T-helper 9 cell (primary cell): ENCODE results near the gene KIAA1586.
"Not testable (repeated sequence)": the region's sequence is repeated elsewhere in the genome, so short reads cannot be mapped to it uniquely, and the experiment has no call there.

ENCODE experiments used
- DNase-seq: peaks from one replicate; pipeline ENCODE4 v3.0.0-alpha.2; 2020
- total RNA-seq, 2 donors: gene quantifications; one replicate each; lab custom pipeline; 2026; lab: John Stamatoyannopoulos, UW

KIAA1586 gene, protein sequence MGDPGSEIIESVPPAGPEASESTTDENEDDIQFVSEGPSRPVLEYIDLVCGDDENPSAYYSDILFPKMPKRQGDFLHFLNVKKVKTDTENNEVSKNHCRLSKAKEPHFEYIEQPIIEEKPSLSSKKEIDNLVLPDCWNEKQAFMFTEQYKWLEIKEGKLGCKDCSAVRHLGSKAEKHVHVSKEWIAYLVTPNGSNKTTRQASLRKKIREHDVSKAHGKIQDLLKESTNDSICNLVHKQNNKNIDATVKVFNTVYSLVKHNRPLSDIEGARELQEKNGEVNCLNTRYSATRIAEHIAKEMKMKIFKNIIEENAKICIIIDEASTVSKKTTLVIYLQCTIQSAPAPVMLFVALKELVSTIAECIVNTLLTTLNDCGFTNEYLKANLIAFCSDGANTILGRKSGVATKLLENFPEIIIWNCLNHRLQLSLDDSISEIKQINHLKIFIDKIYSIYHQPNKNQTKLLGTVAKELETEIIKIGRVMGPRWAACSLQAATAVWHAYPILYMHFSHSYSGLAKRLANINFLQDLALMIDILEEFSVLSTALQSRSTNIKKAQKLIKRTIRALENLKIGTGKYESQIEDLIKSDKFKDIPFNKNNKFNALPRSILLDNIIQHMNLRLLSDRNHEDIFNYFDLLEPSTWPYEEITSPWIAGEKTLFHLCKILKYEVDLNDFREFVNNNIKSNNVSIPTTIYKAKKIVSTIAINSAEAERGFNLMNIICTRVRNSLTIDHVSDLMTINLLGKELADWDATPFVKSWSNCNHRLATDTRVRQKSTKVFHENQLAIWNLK
- total RNA-seq, result 15.2 to 17.5 reads per million in 2 donors

DNA sequence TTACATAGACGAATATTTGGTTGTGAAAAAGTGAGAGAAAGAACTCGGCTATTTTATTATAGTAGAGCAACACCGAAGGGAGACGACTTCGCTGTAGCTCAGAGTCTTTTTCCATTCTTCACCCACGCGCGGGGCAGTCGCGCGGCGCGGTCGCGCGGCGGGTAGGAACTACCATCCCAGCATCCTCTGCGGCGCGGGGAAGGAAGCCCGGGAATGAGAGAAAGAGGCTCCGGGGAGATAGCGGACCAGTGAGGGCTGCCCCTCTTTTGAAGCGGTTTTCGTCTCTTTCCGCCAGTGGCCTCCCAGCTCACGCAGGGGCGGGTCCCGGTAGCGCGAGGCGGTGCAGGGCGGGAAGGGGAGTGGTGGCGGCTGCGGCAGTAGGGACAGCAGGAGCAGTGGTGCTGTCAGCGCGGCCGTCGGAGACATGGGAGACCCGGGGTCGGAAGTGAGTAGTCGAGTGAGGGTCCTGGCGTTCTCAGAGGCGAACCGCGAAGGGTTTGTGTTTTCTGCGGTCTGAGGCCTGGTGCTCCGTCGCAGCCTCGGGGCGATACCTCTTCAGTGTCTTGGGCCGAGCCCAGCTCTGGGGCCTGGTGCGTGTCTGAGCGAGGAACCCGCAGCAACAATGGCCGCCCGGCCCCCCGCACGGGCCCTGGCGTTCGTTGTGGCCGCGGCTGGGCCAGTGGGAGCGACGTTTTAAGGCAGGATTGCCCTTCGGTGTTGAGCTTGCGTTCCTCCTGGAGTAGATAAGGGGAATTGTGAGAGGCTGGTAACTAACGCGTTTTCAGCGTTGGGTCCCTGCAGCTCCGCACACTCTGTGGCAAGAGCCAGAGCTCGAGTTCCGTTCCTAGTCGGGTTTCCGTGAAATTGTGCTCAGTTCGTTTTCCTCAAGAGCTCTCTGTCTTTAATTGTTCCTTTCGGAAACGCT, at the start of gene KIAA1586:
Gene KIAA1586 (plus strand): TSS at position 362 of the 925 bp plus-strand sequence. CDS start 63 bp downstream, at position 425.
- DNase-seq, result peak; percentile 63

DNA sequence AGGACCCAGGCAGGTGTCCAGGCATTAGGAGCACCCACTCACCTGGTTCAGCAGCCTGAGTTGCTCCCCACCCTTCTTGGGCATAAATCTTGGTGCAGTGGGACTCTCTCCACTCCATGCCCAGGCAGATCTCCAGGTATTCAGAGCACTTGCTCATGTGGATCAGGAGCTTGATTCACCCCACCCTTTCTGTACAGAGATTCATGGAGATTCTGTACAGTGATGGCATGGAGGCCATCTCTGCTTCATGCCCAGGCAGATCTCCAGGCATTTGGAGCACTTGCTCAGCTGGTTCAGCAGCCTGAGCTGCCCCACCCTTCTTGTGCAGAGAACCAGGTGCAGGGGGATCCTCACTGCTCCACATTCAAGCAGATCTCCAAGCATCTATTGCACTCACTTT, 47.4 kb upstream of the KIAA1586 start:
- DNase-seq, result no peak

DNA sequence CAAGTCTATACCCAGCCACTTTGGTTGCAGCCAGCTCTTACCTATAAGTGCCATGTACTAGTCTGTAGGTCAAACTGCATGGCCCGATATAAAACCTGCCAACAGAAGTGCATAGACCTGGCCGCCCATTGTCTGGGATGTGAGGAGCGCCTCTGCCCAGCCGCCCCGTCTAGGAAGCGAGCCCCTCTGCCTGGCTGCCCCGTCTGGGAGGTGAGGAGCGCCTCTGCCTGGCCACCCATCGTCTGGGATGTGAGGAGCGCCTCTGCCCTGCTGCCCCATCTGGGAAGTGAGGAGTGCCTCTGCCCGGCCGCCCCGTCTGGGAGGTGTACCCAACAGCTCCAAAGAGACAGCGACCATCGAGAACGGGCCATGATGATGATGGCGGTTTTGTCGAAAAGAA, 46.7 kb upstream of the KIAA1586 start:
- DNase-seq, result not testable (repeated sequence)

DNA sequence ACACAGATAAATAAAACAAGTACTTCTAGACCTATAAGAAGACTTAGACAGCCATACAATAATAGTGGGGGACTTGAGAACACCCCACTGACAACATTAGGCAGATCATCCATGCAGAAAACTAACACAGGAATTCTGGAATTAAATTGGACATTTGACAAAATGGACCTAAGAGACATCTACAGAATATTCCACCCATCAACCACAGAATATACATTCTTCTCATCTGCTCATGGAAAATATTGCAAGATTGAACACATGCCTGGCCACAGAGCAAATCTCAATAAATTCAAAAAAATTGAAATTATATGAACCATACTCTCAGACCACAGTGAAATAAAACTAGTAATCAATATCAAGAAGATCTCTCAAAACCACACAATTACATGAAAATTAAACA, 44.3 kb upstream of the KIAA1586 start:
- no peak for DNase-seq

DNA sequence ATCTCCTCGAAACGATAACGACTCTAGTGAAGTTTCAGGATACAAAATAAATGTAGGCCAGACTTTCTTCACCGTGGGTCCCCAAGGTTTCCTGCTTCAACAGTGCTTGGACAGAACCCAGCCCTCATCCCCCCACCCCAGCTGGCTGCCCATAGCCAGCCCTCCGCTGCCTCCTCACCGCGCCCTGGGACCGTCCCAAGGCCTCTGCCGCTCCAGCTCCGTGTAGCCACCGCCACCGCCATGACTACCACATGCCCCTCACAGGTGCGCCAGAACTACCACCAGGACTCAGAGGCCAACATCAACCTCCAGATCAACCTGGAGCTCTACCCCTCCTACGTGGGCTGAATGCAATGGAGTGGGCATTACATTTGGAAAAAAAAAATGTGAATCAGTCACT, 42.2 kb upstream of the KIAA1586 start:
- no peak for DNase-seq

DNA sequence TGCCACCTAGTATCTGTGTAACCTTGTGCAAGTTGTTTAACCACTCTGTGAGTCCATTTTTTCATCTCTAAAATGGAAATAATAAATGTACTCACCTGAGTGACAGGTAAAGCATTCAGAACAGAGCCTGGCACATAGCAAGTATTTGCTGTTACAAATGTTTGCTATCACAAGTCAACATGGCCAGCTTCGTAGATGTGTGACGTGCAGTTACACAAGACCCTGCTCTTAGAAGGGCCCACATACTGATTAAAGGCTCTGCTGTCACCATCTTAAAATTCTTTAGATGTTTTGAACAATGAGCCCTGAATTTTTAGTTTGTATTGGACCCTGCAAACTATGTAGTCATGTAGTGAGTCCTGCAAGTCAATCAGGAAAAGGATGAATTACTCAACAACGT, 40.4 kb upstream of the KIAA1586 start:
- no peak for DNase-seq

DNA sequence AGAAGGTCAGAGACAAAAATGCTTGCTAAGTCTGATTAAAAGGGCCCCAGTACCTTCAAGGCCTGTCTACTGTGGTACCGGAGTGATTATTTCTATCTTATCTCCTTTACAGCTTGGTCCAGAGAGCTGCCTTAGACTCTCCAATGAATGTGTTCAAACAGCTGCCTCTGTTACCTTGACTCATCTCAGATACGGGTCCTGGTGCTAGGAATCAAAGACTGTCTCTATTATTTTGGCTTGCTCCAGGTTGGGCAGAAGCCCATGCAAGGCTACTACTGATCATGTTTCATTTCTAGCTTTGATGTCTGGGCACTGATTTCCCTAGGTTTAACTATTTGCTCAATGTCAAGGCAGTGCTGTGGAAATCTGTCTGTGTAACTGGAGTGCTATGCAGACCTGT, 38.4 kb upstream of the KIAA1586 start:
- DNase-seq, result not testable (repeated sequence)

DNA sequence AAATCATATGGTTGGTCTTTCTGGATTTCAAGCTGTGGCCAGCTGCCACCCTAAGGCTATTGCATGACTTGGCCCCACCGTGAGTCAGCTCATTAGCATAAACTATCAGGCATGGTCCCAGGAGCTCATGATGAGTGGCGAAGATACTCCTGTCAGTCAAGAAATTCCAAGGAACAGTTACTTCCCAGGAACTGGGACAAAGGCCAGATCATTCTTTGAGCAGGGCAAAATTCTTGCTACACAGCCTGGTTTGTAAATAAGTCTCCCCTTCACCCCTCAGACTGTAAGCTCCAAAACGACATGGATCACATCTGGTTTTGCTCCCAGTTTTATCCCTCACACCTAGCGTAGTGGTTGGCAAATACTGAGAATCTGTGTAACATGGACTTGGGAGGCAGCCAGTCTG, 33.0 kb upstream of the KIAA1586 start:
- no peak for DNase-seq

DNA sequence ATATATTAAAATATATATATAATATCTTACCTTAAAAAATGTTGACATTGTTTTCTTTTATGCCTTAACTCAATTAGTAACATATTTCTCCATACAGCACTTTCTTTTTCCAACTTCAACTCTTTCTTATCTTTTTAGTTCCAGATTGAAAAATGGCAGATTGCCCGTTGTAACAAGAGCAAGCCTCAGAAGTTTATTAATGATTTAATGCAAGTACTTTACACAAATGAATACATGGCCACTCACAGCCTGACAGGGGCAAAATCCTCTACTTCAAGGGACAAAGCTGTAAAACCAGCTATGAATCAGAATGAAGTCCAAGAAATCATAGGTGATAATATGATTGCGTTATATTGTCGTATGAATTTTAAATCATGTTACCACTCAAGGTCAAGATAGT, 29.4 kb upstream of the KIAA1586 start:
- no peak for DNase-seq

DNA sequence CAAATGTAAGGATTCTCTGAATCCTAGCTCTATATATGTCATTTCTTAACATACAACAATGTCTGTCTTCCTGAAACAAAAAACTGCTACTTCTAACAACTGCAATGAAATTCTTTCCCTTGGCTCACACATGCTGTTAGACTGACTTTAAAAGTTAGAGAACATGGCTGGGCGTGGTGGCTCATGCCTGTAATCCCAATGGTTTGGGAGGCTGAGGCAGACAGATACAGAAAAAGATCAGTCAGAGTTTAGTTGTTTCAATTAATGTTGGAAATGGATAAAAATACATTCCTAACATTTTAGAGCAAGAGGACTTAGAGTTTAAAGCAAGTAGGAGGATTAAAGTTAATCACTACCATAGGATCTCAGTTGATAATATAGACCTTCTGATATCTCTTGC, 28.7 kb upstream of the KIAA1586 start:
- DNase-seq, result no peak

DNA sequence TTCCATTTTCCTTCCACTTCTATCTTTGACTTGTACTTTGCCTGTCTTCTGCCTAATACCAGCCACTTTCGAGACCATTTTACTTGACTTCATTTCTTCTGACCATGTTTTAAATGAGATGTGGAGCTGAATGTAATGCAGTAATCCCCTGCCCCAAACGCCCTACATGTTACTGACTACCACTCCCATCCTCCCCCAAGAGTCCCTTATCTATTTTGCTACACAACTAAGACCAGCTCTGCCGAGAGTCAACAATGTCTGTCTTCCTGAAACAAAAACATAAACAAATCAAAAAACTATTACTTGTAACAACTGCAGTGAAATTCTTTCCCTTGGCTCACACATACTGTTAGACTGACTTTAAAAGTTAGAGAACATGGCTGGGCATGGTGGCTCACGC, 27.1 kb upstream of the KIAA1586 start:
- no peak for DNase-seq

DNA sequence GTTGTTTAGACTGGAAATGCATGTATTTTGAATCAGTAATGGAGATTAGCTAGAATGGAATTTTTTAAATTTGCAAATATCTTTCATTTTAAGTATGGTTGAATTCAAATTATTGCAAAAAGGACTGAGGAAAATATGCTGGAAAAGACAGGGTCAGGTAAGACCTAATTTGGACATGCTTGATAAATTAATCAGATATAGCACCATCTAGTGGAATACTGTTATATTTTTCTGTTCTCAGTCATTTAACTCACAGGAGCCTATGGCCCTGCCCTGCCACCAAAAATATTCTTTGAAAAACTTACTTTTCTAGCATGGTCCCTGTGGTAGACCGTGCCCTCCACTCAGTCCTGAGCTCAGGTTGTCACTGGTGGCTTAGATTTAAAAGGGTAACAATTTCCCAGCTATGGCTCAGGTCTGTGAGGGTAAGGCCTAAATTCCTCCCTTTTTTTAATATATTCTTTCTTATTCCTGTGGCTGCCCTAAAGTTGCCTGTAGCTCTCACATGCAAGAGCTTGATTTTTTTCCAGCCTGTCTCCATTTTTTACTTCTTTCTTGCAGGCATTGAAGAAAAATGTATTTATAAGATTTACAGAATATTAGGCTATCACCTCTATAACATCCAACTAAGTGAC, 25.3 kb upstream of the KIAA1586 start:
- no peak for DNase-seq

DNA sequence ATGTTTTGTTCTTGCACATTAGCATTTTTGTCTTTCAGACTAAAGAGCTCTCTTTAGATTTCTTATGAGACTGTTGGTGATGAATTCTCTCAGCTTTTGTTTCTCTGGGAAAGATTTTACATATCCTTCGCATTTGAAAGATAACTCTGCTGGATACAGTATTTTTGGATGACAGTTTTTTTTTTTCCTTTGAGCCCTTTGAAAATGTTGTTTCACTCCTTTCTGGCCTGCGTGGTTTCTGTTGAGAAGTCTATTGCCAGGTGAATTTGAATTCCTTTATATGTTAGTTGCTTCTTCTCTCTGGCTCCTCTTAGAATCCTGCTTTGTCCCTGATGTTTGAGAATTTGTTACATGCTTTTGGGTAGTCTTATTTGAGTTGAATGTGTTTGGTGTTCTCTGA, 22.2 kb upstream of the KIAA1586 start:
- no peak for DNase-seq

DNA sequence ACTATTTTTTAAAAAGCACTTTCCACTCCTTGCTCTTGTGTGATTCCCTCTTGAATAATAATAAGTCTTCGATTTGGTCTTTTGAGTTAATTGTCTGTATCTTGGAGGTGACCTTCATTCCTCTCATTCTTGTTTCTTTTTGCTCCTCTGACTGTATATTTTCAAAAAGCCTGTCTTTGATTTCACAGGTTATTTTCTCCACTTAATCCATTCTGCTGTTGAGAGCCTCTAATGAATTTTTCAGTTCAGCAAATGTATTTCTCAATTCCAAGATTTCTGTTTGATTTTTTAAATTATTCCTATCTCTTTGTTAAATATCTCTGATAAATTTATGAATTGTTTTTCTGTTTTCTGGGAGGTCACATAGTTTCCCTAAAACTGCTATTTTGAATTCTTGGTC, 21.7 kb upstream of the KIAA1586 start:
- no peak for DNase-seq

DNA sequence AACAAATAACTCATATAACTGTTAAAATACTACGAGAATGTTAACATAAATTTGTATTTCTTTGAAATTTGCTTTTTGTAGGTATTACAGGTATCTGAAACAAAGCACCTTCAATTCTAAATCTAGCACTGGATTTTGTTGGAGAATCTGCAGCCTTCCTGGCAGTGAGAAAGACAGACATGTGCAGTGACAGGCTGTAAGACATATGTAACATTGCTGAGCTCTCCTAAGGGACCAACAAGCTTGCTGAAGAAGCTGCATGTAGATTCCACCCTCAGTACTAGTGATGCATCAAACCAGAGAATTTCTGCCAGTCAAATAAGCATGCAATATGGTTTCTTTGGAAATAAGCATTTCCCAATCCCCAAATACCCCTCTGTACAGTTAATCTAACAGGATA, 20.5 kb upstream of the KIAA1586 start:
- no peak for DNase-seq

DNA sequence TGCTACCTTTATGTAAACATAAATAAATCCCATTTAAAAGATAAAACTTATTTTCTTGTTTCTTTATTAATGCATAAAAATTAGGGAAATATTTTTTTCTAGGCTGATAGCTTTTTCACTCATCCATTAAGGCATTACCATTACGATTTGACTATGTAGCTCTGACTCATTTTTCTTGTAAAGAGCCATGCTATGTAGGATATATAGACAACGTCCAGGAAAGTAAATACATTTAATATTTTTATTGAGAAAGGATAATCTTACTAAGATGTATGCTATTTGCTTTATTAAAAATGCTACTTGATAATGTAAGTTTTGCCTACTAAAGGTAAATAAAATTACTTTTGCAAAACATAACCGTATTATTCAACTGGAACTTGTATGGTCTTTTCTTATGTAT, 19.2 kb upstream of the KIAA1586 start:
- no peak for DNase-seq

DNA sequence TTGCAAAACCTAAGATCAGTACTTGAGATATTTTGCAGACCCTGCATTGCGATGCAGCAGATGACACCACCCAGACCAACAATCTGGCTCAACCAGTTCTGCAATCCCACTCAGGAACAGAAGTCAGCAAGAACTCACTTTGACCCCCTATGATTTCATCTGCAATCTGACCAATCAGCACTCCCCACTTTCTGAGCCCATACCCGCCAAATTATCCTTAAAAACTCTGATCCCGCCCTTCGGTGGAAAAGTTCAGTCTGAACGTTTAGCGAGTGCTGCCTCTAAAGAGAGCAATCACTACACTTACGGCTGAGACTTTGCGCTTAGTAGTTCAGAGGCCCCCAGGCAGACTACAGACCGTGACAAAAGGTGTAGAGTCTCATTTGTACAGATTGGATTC, 17.3 kb upstream of the KIAA1586 start:
- no peak for DNase-seq

DNA sequence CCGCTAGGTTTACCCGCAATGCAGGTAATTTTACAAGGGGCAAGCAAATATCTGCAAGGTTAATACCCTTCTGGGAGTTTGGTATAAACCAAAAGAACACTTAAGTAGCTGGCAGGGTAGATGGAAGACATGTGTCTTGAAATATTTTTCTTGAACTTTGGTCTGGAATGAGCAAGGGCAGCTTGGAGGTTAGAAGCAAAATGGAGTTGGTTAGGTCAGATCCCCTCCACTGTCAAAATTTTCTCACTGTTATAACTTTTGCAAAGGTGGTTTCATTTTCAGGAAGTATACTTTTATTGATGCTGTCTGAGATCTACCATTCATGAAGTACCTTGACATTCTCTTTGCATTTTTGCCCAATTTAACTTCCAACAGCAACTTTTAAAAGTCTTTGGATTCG, 13.3 kb upstream of the KIAA1586 start:
- DNase-seq, result no peak

DNA sequence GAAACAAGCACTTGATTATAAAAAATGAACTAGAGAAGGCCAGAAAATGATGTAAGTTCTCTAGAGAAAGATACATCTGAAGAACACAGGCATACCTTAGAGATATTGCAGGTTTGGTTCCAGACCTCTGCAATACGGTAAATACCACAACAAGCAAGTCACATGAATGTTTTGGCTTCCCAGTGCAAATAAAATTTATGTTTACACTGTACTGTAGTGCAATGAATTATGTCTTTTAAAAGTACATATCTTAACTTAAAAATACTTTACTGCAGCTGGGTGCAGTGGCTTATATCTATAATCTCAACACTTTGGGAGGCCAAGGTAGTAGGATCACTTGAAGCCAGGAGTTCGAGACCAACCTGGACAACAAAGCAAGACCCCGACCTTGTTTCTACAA, 10.9 kb upstream of the KIAA1586 start:
- no peak for DNase-seq

DNA sequence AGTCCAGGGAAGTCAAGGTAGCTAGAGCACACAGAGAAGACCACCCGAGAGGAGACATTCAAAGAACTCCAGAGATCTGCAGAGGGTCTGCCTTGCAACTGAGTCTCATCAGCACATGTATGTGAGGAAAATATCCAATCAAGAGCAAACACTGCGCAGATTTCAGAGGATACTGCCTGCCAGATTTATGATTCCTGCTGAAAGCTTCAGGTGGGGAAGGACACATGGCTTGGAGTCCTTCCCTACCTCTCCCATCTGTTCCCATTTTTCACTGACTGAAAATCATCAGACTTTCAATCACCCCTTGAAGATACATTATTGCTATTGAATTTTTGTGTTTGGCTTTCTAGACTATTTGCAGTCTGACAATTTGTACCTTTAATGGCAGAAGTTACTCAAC, 7.6 kb upstream of the KIAA1586 start:
- no peak for DNase-seq

DNA sequence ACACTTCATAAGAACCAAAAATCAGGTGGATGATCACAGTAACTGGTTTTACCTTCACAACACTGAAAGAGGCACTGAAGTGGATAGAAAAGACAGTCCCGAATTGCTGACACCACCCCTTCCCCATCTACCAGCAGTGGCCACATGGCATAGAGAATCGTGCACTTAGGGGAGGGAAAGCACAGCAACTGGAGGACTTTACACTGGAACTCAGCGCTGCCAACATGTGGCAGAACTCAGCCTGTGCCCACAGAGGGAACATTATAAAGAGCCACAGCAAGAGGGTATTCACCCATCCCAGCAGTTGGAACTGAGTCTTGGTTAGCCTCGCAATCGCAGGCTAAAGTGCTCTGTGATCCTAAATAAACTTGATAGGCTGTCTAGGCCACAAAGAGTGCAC, 6.5 kb upstream of the KIAA1586 start:
- no peak for DNase-seq

DNA sequence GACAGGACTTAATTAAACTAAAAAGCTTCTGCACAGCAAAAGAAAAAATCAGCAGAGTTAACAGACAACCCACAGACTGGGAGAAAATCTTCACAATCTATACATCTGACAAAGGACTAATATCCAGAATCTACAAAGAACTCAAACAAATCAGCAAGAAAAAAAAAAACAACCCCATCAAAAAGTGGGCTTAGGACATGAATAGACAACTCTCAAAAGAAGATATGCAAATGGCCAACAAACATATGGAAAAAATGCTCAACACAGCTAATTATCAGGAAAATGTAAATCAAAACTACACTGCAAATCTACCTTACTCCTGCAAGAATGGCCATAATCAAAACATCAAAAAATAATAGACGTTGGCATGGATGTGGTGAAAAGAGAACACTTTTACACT, 2.4 kb upstream of the KIAA1586 start:
- not testable (repeated sequence) for DNase-seq

DNA sequence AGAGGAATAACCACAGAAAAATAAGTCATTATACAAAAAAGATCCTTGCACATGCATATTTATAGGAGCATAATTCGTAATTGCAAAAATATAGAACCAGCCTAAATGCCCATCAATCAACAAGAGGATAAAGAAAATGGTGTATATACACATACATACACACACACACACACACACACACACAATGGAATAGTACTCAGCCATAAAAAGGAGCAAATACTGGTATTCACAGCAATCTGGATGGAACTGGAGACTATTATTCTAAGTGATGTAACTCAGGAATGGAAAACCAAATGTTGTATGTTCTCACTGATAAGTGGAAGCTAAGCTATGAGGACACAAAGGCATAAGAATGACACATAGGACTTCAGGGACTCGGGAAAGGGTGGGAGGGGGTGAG, 1.9 kb upstream of the KIAA1586 start:
- no peak for DNase-seq
